Neural cell (in vitro differentiated cells): Measurements from ENCODE around the gene IGSF21. TPM values are rescaled to one million over a fixed set of nuclear protein-coding genes. Genes with fewer than 3 reads are reported as not detected.

Experiments used
- H2AFZ ChIP-seq: fragments of 200-600, 300-800 bp; sonication (generic), shearing (Covaris generic); 2 replicates; pipeline ENCODE4 v1.6.0; 2014; ENCODE audit warnings: low read depth, mild to moderate bottlenecking, antibody characterized with exemption, low read length, moderate library complexity
- H3F3A ChIP-seq: fragments of 200-600 bp; shearing (Covaris generic); 2 replicates; pipeline ENCODE4 v1.6.1; 2016; ENCODE audit warnings: mild to moderate bottlenecking, moderate library complexity, mixed read lengths, antibody characterized with exemption, low read length; ENCODE audit not compliant: insufficient read depth, poor library complexity, severe bottlenecking
- H3K27ac ChIP-seq: fragments of 200-600, 300-800 bp; sonication (generic), shearing (Covaris generic); 2 replicates; pipeline ENCODE4 v1.5.1; 2014; ENCODE audit warnings: mild to moderate bottlenecking, low read length, moderate library complexity
- H3K27me3 ChIP-seq: fragments of 300-800, 200-600 bp; sonication (generic), shearing (Covaris generic); 2 replicates; pipeline ENCODE4 v1.6.0; 2014; ENCODE audit warnings: mild to moderate bottlenecking, low read depth, low read length, moderate library complexity; ENCODE audit not compliant: insufficient read depth
- H3K36me3 ChIP-seq: fragments of 300-800, 200-600 bp; sonication (generic), shearing (Covaris generic); 2 replicates; pipeline ENCODE4 v1.5.1; 2014; ENCODE audit warnings: mild to moderate bottlenecking, antibody characterized with exemption, low read length, moderate library complexity; ENCODE audit not compliant: insufficient read depth
- H3K4me2 ChIP-seq: fragments of 300-800, 200-600 bp; sonication (generic), shearing (Covaris generic); 2 replicates; pipeline ENCODE4 v1.6.0; 2014; ENCODE audit warnings: mild to moderate bottlenecking, low read length
- H3K4me3 ChIP-seq: fragments of 300-800, 200-600 bp; sonication (generic), shearing (Covaris generic); 2 replicates; pipeline ENCODE4 v1.5.1; 2014; ENCODE audit warnings: mild to moderate bottlenecking, low read length, moderate library complexity
- H3K79me2 ChIP-seq: fragments of 200-600 bp; shearing (Covaris generic); replicated peaks from 2 replicates; pipeline ENCODE4 v1.6.0; 2014; ENCODE audit warnings: mild to moderate bottlenecking, low read length, moderate library complexity; ENCODE audit not compliant: insufficient read depth
- H3K9ac ChIP-seq: fragments of 300-800, 200-600 bp; sonication (generic), shearing (Covaris generic); 2 replicates; pipeline ENCODE4 v1.6.1; 2016; ENCODE audit warnings: mild to moderate bottlenecking, low read length, mixed read lengths
- H3K9me2 ChIP-seq: fragments of 200-600 bp; shearing (Covaris generic); 2 replicates; pipeline ENCODE4 v1.6.1; 2016; ENCODE audit warnings: mild to moderate bottlenecking, low read length, mixed read lengths; ENCODE audit not compliant: insufficient read depth
- H3K9me3 ChIP-seq: fragments of 200-600, 300-800 bp; sonication (generic), shearing (Covaris generic); 2 replicates; pipeline ENCODE4 v1.6.1; 2016; ENCODE audit warnings: mild to moderate bottlenecking, mixed run types, low read length, moderate library complexity, mixed read lengths
- H4K20me1 ChIP-seq: fragments of 200-600 bp; shearing (Covaris generic); 2 replicates; pipeline ENCODE4 v1.6.1; 2016; ENCODE audit warnings: mild to moderate bottlenecking, mixed run types; ENCODE audit not compliant: insufficient read depth
- CTCF ChIP-seq: fragments of 450-650 bp; IDR thresholded peaks from 2 replicates; pipeline ENCODE4 v1.5.1; 2014; ENCODE audit warnings: antibody characterized with exemption, mild to moderate bottlenecking, moderate library complexity; ENCODE audit not compliant: poor library complexity, severe bottlenecking
- EP300 ChIP-seq: fragments of 450-650 bp; conservative IDR thresholded peaks from 2 replicates; pipeline ENCODE4 v1.6.1; 2014; ENCODE audit warnings: antibody characterized with exemption, mild to moderate bottlenecking, moderate library complexity; ENCODE audit not compliant: poor library complexity, severe bottlenecking
- EZH2 ChIP-seq: fragments of 200-600, 300-800 bp; shearing (Covaris generic), sonication (generic); IDR thresholded peaks from 2 replicates; pipeline ENCODE4 v1.6.1; 2014; ENCODE audit warnings: antibody characterized with exemption, low read length, borderline replicate concordance, mild to moderate bottlenecking; ENCODE audit not compliant: insufficient read depth, poor library complexity, severe bottlenecking
- MXI1 ChIP-seq: fragments of 450-650 bp; conservative IDR thresholded peaks from 2 replicates; pipeline ENCODE4 v1.6.1; 2014; ENCODE audit warnings: antibody characterized with exemption, mild to moderate bottlenecking; ENCODE audit not compliant: poor library complexity, severe bottlenecking
- POLR2AphosphoS5 ChIP-seq: IDR thresholded peaks from 2 replicates; pipeline ENCODE4 v1.6.1; 2012
- RAD21 ChIP-seq: fragments of 450-650 bp; conservative IDR thresholded peaks from 2 replicates; pipeline ENCODE4 v1.6.1; 2014; ENCODE audit warnings: antibody characterized with exemption, mild to moderate bottlenecking, moderate library complexity
- REST ChIP-seq: IDR thresholded peaks from 2 replicates; pipeline ENCODE4 v1.6.1; 2012; ENCODE audit warnings: borderline replicate concordance
- SMC3 ChIP-seq: fragments of 450-650 bp; conservative IDR thresholded peaks from 2 replicates; pipeline ENCODE4 v1.6.1; 2014; ENCODE audit warnings: antibody characterized with exemption, mild to moderate bottlenecking, moderate library complexity; ENCODE audit not compliant: poor library complexity
- TAF1 ChIP-seq: IDR thresholded peaks from 2 replicates; pipeline ENCODE4 v1.6.1; 2012; ENCODE audit warnings: low read depth
- polyA plus RNA-seq: library from polyadenylated mRNA; depleted of rRNA; stranded (reverse); fragments of >200 nt; gene quantifications from 2 replicates; pipeline ENCODE4 v1.2.3, GENCODE V29; 2014

IGSF21 gene
- polyA plus RNA-seq, 1 donor from 2014 or later, result 2.4 TPM

GRCh38 chr1:18344755-18345154, 237.2 kb downstream of the IGSF21 start:
- H2AFZ ChIP-seq, result no peak overlapping the region
- H3K36me3 ChIP-seq, result no peaks in the 10 kb centered on the region
- H3K9me3 ChIP-seq, result no peaks in the 10 kb centered on the region
- H3K9me2 ChIP-seq, result no peaks in the 10 kb centered on the region
- H3K27me3 ChIP-seq, result no peaks in the 10 kb centered on the region
- no peaks in the 10 kb centered on the region for H3K79me2 ChIP-seq
- TF ChIP-seq EZH2, result no peak
- TF ChIP-seq REST, result no peak
- no peak for TF ChIP-seq CTCF
- no peak for TF ChIP-seq EP300
- H4K20me1 ChIP-seq, result no peaks in the 10 kb centered on the region
- H3K4me3 ChIP-seq, result no peak overlapping the region
- H3F3A ChIP-seq, result no peaks in the 10 kb centered on the region
- no peak overlapping the region for H3K4me2 ChIP-seq
- H3K9ac ChIP-seq, result no peak overlapping the region
- no peak overlapping the region for H3K27ac ChIP-seq

- H3K4me3 ChIP-seq, result no peak overlapping the region
- H3K27me3 ChIP-seq, result no peaks in the 10 kb centered on the region
- no peaks in the 10 kb centered on the region for H3K79me2 ChIP-seq
- TF ChIP-seq MXI1 (no peak), SMC3 (no peak), EP300 (no peak), POLR2AphosphoS5 (no peak), CTCF (no peak), RAD21 (no peak), TAF1 (no peak), REST (no peak), EZH2 (no peak)
- no peak overlapping the region for H2AFZ ChIP-seq
- H3K4me2 ChIP-seq, result no peak overlapping the region
- no peaks in the 10 kb centered on the region for H3K9me3 ChIP-seq
- no peaks in the 10 kb centered on the region for H3K9me2 ChIP-seq
- no peaks in the 10 kb centered on the region for H3F3A ChIP-seq
- H3K9ac ChIP-seq, result no peak overlapping the region
- H4K20me1 ChIP-seq, result no peaks in the 10 kb centered on the region
- H3K27ac ChIP-seq, result no peak overlapping the region
- no peaks in the 10 kb centered on the region for H3K36me3 ChIP-seq
Measured at GRCh38 chr1:18347559-18347958, 240.0 kb downstream of the IGSF21 start.
